GM23338 (cell line): ENCODE measurements around the gene PTCHD1.

ENCODE experiments used
- EZH2 ChIP-seq: fragments of 200-600 bp; sonication (generic); IDR thresholded peaks from one replicate; pipeline ENCODE4 v1.8.0; 2017; ENCODE audit warnings: antibody characterized with exemption, mild to moderate bottlenecking, low read depth; ENCODE audit not compliant: unreplicated experiment
- EZH2phosphoT487 ChIP-seq: fragments of 200-600 bp; sonication (generic); IDR thresholded peaks from one replicate; pipeline ENCODE4 v1.8.1; 2018; ENCODE audit warnings: antibody characterized with exemption; ENCODE audit not compliant: unreplicated experiment
- TF ChIP-seq, protein P1 (sequence below), 2 experiments: fragments of 200-600 bp in 1 of 2; sonication (generic) in 1 of 2; conservative IDR thresholded peaks; 2 replicates each; pipeline versions ENCODE4 v1.5.1 to v1.6.1; 2016 to 2017; ENCODE audit warnings: antibody characterized with exemption in 2 of 2, low read depth in 2 of 2, mild to moderate bottlenecking in 2 of 2, moderate library complexity in 1 of 2

DNA sequence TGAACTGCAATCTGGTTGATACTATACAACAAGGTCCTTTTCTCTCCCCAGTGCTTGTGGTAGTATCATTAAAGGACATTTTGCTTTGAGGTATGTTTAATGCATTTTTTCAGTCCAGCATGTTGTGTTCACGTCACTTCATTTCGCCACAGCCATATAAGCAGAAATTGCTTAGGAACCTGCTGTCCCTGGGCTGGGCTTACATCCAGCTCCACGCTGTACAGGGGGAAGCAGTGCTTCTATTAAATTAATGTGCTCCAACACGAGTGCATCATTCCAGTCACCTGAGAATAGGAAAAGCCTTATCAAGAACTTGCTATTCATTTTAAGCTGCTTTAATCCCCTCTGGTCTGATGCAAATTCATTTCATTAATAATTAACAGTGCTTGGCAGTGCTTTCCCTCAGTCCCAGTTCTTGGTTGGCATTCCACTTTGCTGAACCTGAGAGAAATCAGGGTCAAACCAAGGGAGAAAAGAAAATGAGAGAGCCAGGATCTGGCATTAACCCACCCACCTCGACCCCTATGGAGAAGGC is 47.4 kb upstream of the PTCHD1 start:
- TF ChIP-seq EZH2 (no peak), EZH2phosphoT487 (no peak)
- TF ChIP-seq, protein P1, sequence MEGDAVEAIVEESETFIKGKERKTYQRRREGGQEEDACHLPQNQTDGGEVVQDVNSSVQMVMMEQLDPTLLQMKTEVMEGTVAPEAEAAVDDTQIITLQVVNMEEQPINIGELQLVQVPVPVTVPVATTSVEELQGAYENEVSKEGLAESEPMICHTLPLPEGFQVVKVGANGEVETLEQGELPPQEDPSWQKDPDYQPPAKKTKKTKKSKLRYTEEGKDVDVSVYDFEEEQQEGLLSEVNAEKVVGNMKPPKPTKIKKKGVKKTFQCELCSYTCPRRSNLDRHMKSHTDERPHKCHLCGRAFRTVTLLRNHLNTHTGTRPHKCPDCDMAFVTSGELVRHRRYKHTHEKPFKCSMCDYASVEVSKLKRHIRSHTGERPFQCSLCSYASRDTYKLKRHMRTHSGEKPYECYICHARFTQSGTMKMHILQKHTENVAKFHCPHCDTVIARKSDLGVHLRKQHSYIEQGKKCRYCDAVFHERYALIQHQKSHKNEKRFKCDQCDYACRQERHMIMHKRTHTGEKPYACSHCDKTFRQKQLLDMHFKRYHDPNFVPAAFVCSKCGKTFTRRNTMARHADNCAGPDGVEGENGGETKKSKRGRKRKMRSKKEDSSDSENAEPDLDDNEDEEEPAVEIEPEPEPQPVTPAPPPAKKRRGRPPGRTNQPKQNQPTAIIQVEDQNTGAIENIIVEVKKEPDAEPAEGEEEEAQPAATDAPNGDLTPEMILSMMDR (conservative IDR thresholded peaks at IDR 0.05; ENCODE audit: low read depth in 2 of 2) = no peak
